Measurements from ENCODE around the gene CARD11. TPM values are rescaled to one million over a fixed set of nuclear protein-coding genes. Genes with fewer than 3 reads are reported as not detected.
A peak's percentile ranks its signal among the peaks of the same experiment; 100 is the strongest.

CARD11 gene
- total and polyA plus RNA-seq, 9 donors: 0.28 to 2.5 (median 0.80) TPM

DNA sequence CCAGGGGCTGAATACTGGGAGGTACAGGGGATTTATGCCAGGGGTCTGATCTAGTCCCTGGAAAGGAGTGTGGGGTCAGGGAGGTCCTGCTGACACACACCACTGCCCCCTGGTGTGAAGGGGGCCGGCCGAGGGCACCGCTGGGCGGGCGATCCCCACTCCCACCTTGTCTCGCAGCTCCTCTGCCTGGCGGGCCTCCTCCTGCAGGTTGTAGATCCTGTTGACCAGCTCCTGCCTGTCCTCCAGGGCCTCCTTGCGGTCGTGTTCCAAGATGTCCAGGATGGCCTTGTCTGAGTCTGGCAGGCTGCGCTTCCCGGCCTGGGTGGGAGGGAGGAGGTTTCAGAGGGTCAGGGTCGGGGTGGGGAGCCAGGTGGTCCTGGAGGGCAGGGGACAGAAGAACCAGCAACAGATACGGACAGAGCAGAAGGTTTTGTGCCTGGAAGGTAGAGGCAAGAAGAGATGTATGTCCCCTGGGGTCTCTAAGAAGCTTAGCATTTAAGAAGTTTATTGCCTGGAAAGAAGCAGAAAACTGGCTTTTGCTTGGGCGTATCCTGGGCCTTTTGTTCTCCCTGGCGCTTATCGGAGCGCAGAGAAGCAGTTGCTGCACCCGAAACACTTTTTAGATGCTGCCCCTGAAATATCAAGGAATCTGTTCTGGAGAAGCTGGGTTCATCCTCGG lies 105.0 kb downstream of the CARD11 start:
- peak in 2 of 5 donors; percentile 20 to 32 for DNase-seq
- WGBS, 3 donors: 37 to 53% (median 50%) methylated on average over 13 to 19 of the region's 19 CpGs
- Histone ChIP-seq H3K27ac (no peak overlapping the region), H3K27me3 (no peaks in the 10 kb centered on the region), H3K4me3 (no peak overlapping the region), H3K36me3 (no peaks in the 10 kb centered on the region), H3K9me3 (no peaks in the 10 kb centered on the region), H3K4me1 (ENCODE audit: insufficient read depth) (no peaks in the 10 kb centered on the region)
- intact Hi-C loops (cut with DNase I): no loop called here
- TF ChIP-seq POLR2A (IDR thresholded peaks at IDR 0.05): no peak
- TF ChIP-seq EP300 (IDR thresholded peaks at IDR 0.05): no peak
- TF ChIP-seq, protein P1, sequence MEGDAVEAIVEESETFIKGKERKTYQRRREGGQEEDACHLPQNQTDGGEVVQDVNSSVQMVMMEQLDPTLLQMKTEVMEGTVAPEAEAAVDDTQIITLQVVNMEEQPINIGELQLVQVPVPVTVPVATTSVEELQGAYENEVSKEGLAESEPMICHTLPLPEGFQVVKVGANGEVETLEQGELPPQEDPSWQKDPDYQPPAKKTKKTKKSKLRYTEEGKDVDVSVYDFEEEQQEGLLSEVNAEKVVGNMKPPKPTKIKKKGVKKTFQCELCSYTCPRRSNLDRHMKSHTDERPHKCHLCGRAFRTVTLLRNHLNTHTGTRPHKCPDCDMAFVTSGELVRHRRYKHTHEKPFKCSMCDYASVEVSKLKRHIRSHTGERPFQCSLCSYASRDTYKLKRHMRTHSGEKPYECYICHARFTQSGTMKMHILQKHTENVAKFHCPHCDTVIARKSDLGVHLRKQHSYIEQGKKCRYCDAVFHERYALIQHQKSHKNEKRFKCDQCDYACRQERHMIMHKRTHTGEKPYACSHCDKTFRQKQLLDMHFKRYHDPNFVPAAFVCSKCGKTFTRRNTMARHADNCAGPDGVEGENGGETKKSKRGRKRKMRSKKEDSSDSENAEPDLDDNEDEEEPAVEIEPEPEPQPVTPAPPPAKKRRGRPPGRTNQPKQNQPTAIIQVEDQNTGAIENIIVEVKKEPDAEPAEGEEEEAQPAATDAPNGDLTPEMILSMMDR (IDR thresholded peaks at IDR 0.05): no peak

DNA sequence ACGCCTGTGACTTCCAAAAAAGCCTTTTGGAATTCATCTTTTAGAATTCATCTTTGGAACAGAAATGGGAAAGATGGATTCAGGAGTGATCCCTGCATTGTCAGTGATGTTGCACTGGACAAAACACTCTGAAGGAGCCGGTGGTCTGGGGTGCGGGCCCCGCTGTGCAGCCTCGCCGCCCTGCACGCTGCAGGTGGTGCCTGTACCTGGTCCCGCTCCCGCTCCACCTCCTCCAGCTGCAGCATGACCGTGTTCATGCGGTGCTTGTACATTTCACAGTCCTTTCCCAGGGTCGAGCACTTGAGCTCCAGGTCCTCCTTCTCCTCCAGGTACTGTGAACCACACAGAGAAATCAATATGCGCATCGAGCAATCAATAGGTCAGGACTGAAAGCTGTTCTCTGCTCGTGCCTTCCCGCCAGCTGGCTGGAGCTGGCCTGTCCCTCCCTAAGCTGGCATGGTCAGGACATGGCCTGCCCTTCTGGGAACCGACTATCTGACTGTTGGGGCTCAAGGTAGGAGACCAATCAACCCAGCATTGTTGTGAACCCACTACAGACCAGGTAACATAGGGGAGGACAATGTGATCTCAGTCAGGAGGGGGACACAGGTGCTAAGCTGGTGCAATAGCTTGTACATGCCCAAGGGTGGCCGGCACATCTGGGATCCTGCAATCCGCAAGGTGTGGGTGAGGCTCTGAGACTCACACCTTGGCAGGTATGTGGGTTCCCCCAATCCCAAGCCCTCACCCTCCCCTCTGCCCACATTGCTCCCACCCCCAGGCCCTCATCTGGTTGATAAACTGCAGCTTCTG lies 105.8 kb downstream of the CARD11 start:
- Histone ChIP-seq H3K4me3 (no peak overlapping the region), H3K27ac (no peak overlapping the region), H3K9me3 (no peaks in the 10 kb centered on the region), H3K27me3 (no peaks in the 10 kb centered on the region), H3K36me3 (no peaks in the 10 kb centered on the region), H3K4me1 (ENCODE audit: insufficient read depth) (no peaks in the 10 kb centered on the region)
- intact Hi-C loops (cut with DNase I): no loop called here
- TF ChIP-seq, protein P1 (IDR thresholded peaks at IDR 0.05): no peak
- TF ChIP-seq POLR2A (IDR thresholded peaks at IDR 0.05): no peak
- no peak for TF ChIP-seq EP300 (IDR thresholded peaks at IDR 0.05)
- WGBS, 3 donors: 91 to 92% (median 91%) methylated on average over 19 of the region's 19 CpGs
- DNase-seq: peak in 2 of 5 donors; percentile 1 to 6

DNA sequence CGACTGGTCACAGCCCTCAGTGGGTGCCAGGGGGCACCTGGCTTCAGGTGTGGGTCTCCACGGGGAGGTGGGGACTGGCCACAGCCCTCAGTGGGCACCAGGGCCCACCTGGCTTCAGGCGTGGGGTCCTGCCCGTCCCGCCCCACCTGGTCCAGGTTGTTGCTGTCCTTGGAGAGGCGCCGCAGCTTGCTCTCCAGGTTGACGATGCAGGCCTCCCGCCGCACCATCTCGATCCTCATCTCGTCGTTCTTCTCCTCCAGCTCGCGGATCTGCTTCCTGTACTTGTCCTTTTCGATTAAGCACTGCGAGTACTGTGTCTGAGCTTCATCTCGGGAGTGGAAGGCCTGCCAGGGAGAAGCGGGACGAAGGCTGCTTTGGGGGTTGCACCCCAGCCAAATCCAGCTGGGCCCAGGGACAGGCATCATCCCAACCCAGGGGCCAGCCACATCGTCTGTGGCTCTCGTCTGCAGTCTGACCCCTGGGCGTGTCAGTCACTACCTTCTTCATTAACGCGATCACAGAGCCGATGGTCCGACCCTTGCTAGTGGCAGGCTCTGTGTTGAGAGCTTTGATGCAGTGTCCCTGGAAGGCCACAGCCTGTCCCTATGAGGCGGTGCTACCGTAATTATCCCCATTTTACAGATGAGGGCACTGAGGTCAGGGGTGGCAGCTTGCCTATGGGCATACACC lies 106.6 kb downstream of the CARD11 start:
- intact Hi-C loops (cut with DNase I): no loop called here
- Histone ChIP-seq H3K27ac (no peak overlapping the region), H3K9me3 (no peaks in the 10 kb centered on the region), H3K4me3 (no peak overlapping the region), H3K4me1 (ENCODE audit: insufficient read depth) (no peaks in the 10 kb centered on the region), H3K27me3 (no peaks in the 10 kb centered on the region), H3K36me3 (no peaks in the 10 kb centered on the region)
- DNase-seq: peak in 2 of 5 donors; percentile 10 to 19
- 92 to 94% (median 94%) methylated on average over 29 of the region's 29 CpGs for WGBS, 3 donors
- TF ChIP-seq, protein P1 (IDR thresholded peaks at IDR 0.05): no peak
- TF ChIP-seq EP300 (IDR thresholded peaks at IDR 0.05): no peak
- TF ChIP-seq POLR2A (IDR thresholded peaks at IDR 0.05): no peak

- H3K9me3 ChIP-seq: no peaks in the 10 kb centered on the region
- DNase-seq: peak in 2 of 5 donors; percentile 5 to 7
- 86 to 90% (median 88%) methylated on average over 8 of the region's 8 CpGs for WGBS, 3 donors
- no peak overlapping the region for H3K4me3 ChIP-seq
- H3K27me3 ChIP-seq: no peaks in the 10 kb centered on the region
- H3K27ac ChIP-seq: no peak overlapping the region
- H3K4me1 ChIP-seq (ENCODE audit: insufficient read depth): no peaks in the 10 kb centered on the region
- TF ChIP-seq, protein P1 (IDR thresholded peaks at IDR 0.05): no peak
- TF ChIP-seq EP300 (IDR thresholded peaks at IDR 0.05) (no peak), POLR2A (IDR thresholded peaks at IDR 0.05) (no peak)
- H3K36me3 ChIP-seq: no peaks in the 10 kb centered on the region
- intact Hi-C loops (cut with DNase I): no loop called here
Observed at GRCh38 chr7:2936301-2936700, 107.4 kb downstream of the CARD11 start.

Data from ovary (tissue), 9 donors.